HG03139 (cell line): ENCODE data around the gene HLA-DMA.

Experiments used
- ATAC-seq: cut with Tn5 transposase; IDR thresholded peaks from one replicate; pipeline ENCODE4 v1.9.1; 2021; ENCODE audit not compliant: unreplicated experiment

The HLA-DMA gene

GRCh38 chr6:32933661-32934085, 19.2 kb downstream of the HLA-DMA start:
- ATAC-seq: no peak

- no peak for ATAC-seq
Observed at GRCh38 chr6:32932132-32932868, 20.6 kb downstream of the HLA-DMA start.

- ATAC-seq: no peak
Observed at GRCh38 chr6:32931211-32931610, 21.7 kb downstream of the HLA-DMA start.

DNA sequence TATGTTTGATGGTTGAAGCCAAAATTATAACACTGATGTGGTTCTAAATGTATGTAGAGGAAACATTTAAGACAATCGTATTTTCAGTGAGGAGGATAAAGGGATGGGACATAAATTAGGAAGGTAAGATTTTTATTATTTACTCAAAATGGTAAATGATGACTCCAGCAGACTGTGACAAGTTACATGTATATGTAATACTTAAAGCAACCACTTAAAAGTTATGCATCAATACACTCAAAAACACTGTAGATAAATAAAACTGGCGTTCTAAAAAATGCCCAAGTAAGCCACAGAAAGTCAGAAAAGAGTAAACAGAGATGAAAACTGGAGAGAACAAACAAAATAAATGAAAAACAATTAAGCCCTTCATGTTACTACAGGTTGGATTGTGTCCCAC, 30.8 kb downstream of the HLA-DMA start:
- no peak for ATAC-seq

DNA sequence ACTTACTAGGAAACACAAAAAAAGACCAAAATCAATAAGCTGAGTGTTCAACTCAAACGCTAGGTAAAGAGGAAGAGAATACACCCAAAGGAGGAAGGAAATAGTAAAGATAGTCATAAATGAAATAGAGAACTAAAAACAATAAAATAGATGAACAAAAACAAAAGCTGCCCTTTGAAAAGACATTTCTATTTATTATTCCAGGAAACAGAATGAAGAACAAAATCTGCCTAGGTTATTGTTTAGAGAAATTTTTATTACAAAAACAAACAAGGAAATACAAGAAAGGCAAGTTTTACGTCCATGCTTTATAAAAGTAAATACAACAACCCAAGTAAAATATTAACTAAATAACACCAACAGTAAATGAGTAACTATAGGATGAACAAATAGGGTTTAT, 32.2 kb downstream of the HLA-DMA start:
- no peak for ATAC-seq

- ATAC-seq: no peak
Observed at GRCh38 chr6:32912951-32913350, 39.9 kb downstream of the HLA-DMA start.

DNA sequence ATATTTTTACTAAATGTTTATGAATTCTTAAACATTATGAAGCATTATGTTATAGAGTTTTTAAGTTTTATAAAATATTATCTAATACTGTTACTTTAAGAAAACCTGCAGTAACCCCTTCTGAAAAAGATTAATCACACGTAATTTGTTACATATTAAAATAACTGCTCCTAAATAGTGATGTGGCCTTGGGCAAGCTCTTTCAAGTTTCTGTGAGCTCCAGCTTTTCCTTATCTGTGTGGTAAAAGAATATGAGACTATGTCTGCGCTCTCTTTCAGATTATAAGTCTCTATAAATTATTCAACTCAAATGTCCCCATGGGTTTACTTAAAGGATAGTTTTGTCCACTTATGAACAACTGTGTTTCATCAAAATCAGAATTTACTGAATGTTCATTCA, 44.0 kb downstream of the HLA-DMA start:
- no peak for ATAC-seq

GRCh38 chr6:32906539-32906938, 46.4 kb downstream of the HLA-DMA start:
- no peak for ATAC-seq

DNA sequence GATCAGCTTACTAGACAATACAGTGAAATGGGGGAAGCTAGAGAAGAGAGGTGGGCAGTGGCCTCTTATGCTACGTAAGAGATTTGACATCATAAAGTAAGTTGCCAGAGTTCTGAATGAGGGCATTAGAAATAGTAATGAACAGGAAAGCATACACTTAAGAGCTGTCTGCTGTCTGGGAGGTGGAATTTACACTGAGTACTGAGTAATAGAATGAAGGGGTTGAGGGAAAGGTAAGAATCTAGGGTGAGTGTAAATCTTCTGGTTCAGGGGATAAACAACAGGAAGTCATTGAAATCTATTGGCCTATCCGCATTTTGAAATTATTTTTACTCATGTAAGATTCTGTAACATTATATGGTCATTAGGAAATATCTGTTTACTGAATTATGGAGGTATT, 47.8 kb downstream of the HLA-DMA start:
- no peak for ATAC-seq

DNA sequence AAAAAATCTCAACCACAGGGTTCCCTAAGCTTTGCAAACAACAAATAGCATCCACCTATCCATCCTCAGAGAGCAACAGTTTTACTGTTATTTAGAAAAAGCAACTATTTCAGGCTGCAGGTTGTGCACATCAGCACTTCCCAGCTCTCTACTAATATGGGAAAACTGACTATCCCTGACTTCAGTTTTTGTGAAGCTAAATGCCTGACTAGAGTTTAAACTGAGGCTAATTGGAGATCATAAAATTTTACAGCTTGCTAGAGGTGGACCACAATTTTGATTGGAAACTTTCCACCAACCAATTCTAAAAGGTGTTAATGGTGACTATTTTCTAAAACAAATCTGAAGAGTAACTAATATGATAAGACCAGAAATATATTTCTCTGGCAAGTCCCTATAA, 48.9 kb downstream of the HLA-DMA start:
- ATAC-seq: no peak
